ENCODE measurements around the gene ITPKB.
"Not testable (repeated sequence)": the region's sequence is repeated elsewhere in the genome, so short reads cannot be mapped to it uniquely, and the experiment has no call there.

ITPKB gene

DNA sequence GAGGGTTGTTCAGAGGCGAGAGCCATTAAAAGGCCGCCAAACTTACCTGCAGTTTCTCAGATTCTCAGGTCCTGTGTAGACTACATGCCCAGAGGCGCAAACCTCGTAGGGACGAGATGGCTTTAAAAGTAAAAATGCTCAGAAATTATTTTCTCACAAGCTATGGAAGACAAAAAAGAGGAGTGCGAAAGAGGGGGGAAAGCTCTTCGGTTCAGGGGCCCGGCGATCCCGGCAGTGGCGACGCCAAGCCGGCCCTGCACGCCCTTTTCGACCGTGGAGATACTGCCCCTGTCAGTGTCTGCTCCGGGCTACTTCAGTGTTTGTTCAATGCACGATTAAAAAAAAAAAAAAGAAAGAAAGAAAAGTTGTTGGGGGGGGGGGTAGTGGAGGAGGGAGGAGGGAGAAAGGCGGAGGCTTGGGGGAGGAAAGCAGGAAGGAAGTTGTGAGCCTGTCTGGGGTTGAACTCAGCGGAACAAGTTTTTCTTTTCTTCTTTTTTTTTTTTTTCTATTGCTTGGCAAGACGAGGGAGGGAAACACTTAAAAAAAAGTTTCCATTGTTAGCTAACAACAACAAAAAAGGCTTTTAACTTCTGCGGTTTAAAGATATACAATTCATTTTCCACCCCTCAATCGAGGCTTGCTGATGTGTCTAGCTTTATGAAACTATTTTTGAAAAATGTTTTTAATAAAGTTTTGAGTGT, at the start of gene ITPKB:
Gene ITPKB, minus strand, starts transcription at position 288 of the 701 bp plus-strand sequence. CDS start 1,824 bp downstream, outside the sequence.
- DNase-seq = peak; percentile 76

DNA sequence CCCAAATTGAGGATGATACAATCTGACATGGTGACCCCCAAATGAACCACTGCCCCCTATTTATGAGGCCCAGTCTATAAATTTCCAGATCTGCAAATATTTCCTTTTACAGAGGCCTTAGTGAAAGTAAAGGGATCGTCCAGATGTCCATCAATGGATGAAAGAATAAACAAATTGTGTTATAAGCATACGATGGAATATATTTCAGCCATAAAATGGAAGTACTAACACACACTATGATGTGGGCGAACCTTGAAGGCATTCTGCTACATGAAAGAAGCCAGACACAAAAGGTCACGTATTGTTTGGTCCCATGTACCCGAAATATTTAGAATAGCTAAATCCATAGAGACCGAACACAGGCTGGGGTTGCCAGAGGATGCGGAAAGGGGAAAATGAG, 48.6 kb upstream of the ITPKB start:
- DNase-seq = no peak

DNA sequence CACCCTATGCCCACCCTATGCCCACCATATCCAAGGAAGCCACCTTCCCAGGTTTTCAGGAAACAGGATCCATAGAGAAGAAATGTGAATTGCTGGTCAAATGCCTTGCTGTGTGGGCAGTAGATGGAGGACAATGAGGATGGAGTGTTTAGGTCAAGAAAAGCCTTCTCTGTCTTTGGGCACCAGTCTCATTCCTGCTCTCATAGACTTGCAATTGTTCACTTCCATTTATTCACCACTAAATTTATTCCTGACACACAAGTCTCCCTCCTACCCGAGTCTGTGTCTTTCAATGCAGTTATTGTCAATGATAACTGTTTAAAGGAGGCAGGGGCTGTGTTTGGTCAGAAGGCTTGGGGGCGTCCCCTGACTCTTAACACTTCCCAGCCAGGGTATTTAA, 48.0 kb upstream of the ITPKB start:
- no peak for DNase-seq

DNA sequence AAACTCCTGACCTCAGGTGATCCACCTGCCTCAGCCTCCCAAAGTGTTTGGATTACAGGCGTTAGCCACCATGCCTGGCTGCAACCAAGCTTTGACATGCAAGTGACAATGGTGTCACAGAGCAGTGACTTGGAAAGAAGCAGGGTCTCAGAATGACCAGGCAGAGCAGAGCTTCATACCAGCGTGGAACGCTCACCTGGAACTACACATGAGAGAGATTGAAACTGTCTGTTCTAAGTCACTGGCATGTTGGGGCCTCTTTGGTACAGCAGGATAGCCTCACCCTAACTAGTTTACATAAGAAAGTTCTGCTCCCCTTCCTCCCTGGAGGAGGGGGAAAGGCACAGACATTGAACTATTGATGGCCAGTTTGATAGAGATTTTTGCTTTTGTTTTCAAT, 47.5 kb upstream of the ITPKB start:
- DNase-seq = no peak

DNA sequence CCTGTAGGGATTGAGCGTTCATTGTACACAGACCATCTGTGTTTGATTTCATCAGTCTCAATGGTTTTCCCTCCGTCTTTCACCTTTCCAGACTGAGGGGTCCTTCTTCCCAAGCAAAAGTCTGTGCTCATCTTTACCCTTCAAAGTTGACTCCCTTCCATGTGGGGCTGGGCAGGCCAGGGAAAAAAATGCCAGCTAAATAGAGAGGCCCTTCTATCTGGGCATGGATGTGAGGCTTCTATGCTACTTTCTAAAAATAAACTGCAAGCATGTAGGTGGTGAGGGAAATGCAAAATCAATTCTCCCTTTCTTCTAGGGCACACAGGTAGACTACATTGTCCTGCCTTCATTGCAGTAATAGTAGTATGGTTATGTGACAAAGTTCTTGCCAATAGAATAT, 46.7 kb upstream of the ITPKB start:
- DNase-seq = no peak

DNA sequence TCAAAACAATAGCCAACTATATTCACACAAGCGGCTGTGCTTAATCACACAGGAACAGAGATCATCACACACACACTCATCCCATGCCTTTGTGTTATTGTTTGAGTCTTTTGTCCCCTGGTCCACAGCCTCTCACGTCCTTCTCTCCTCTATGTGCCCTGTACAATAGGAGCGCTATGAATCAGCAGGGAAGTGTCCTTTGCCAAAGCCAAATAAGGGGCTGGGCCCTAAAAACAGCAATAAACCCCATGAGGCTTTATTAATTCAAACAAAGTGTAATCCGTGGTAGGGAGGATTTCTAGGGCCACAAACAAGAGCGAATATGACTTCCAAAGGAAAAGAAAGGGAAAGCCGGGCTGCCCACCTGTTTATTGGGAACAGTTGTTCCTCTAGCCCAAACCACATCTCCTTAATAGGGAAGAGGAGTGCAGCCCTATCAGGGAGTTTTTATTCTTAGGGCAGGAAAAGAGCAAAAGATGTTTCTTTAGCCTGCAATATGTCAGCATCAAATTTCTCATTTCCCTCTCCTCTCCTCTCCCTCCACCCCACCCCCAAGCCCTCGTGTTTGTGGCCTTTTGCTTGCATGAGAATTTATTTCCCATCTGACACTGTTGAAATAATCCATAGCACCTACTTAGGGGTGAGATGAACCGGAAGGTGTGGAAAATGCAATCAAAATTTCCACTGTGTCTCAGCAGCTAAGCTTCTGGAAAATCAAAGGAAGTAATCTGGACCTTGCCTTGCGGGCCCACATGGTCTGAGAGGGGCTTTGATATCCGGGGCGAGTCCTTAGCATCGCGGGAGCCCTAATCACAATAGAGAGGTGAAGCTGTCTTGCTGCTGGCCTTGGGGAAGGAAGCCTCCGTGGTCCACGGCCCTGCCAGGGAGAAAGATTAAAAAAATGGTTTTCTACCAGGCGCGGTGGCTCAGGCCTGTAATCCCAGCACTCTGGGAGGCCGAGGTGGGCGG, 45.3 kb upstream of the ITPKB start:
- DNase-seq = no peak

DNA sequence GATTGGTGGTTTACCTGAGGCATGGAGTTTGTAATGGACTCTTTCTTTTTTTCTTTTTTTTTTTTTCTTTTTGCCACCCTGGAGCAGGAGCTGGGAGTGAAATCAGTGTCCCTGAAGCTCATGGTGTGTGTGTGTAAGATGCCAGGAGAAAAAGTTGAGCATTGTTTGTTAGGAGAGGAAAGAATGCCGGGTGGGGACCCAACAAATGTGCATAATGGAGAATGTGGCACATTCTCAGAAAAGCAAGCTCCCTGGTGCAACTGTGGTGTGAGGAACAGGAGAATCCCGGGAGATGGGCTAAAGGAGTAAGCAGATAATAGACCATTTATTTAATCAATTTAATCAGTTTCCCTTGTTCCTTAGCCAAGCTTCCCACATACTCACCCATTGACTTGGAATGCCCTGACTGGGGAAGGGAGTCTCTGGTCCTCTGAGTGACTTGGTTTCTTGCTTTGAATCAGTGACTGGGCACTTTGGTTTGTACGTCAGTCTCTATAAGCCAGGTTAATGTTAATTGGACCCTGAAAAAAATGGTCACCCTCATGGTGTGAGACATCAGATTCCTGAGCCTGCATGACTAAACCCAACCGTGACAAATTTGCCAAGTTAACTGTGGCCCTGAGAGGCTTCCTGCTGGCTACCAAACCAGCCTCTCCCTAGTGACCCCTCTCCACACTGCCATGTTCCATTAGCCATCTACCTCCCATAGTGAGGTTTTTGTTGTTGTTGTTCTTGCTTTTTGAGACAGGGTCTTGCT, 43.9 kb upstream of the ITPKB start:
- DNase-seq = no peak

DNA sequence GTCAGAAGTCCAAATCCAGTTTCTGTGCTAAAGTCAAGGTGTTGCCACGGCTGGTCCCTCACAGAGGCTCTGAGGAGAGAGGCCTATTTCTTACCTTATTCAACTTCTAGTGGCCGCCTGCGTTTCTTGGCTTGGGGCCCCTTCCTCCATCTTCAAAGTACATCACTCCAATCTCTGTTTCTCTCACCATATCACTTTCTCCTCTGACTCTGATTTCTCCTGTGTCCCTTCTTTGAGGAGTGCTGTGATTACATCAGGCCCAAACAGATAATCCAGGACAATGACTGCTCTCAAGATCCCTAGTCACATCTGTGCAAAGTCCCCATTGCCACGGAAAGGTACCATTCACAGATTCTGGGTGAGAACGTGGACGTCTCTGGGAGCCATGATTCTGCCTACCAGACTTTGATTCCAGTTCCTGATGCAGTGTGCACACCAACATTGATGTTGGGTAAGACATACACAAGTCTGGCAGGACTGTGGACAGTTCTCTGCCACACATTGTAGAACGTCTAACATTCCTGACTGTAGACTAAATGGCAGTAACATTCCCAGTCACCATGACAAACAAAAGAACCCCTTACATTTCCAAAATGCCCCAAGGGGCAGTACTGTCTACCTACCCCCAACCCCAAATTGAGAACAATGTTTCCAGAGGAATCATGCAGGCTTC, 43.0 kb upstream of the ITPKB start:
- no peak for DNase-seq

DNA sequence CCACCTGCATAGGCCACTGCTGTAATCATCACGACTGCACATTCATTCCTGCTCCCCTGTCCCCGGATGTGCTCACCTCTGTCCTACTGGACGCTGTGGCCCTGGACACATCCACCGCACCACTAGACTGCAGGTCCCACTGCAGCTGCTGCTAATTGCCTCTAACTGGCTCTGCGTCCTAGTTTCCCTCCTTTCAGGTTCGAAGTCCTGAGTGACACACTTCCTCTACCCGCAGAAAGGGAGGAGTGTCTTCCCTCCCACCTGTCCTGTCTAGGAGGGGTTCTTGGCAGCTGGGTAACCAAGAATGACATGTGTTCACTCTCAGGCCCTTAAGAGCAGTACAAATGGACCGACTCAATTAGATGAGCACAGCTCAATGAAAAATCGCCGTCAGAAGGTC, 40.5 kb upstream of the ITPKB start:
- DNase-seq = no peak

DNA sequence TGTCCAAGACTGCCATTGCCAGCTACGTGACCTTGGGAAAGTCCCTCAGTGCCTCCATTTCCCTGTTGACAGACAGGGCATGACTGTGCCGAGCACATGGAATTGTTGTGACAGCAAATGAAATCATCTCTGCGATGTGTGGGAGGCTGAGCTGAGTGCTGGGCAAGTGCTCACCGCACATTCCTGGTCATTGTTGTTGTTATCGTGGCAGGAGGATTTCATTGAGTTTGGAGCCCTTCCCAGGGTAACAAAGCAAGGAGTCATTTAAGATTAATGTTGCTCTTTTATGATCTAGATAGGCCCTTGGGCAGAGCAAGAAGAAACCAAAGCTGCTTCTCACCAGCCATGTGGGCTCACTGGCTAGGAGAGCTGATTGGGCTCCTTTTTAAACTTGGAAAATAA, 39.6 kb upstream of the ITPKB start:
- no peak for DNase-seq

DNA sequence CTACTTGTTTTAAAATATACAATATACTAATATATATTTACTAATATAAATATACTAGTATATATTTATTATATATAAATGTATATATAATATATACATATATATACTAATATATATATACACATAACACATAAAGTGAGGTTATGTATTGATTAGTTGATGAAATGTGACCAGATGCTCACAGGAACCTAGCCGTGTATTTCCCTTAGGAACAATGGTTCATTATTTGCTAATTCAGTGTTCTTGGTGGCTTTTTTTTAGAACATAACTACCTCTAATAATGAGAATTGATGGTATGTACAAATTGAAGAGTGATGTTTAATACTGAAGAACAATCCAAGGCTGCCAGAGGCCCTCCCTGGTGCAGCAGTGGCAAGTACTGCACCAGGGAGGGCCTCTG, 37.9 kb upstream of the ITPKB start:
- DNase-seq = no peak

DNA sequence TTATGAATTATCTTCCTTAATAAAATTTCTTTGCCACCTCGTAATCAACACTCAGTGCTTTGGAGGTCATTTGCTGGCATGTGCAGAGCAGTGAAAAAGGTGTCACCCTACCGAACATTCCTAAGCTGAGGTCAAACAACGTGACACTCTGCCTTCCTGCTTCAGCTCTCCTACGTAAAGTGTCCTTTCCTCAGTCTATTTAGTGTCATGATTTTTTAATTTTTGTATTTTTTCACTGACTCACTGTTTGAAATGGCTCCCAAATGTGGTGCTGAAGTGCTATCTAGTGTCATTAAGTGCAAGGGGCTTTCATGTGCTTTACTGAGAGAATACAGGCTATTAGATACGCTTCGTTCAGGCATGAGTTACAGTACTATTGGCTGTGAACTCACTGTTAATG, 37.0 kb upstream of the ITPKB start:
- no peak for DNase-seq

DNA sequence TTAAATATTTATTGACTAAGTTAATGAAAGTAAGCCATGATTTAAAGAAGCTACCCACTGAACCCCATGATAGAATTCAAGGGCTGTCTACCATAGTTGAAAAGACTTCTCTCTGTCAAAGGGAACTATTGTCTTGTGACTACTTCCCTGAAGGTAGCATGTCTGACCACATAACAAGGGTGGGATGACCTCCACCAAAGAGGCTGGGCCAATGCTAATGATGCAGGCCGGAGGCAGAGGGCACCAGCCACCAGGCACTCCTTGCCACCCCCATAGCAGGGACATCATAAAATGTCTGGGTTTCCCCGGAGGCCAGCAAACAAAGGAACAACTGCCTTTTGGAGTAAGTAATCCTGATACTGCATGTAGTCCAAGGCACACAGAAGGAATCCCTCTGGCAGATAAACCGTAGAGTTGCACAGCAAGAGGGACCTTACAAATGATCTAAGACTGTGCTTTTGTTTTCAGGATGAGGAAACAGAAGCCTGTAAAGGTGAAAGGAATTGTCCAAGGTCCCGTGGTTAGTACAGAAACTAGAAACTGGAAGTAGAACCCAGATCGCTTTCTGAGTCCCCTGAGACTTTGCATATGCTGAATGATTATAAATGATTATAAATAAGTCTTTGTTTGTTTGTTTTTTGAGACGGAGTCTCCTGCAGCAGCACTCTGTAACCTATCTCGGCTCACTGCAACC, 33.5 kb upstream of the ITPKB start:
- no peak for DNase-seq

DNA sequence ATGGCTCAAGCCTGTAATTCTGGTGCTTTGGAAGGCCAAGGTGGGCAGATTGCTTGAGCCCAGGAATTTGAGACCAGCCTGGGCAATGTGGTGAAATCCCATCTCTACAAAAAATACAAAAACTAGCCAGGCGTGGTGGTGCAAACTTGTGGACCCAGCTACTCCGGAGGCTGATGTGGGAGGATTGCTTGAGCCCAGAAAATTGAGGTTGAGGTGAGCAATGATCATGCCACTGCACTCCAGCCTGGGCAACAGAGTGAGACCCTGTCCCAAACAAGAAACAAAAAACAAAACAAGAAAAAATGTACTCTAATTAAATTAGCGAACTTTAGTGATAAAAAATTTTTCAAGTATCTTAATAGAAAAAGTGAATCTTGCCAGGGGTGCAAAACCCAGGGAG, 28.1 kb upstream of the ITPKB start:
- not testable (repeated sequence) for DNase-seq

DNA sequence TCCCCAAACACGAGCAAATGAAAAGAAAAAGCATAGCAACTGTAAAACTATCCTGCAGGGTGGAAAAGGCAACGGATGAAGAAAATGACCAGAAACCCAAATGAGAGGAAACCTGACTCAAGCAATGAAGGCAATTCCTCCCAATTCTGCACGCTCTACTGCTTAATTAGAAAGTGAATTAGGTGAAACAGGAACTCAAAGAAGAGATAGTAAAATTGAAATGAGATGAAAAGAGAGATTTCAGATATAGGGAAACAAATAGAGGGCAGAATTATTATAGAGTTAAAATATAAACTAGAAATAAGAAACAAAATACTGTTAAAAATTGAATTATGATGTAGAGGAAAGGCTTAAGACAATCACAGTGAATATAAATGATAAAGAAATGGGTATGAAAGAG, 27.5 kb upstream of the ITPKB start:
- DNase-seq = no peak

DNA sequence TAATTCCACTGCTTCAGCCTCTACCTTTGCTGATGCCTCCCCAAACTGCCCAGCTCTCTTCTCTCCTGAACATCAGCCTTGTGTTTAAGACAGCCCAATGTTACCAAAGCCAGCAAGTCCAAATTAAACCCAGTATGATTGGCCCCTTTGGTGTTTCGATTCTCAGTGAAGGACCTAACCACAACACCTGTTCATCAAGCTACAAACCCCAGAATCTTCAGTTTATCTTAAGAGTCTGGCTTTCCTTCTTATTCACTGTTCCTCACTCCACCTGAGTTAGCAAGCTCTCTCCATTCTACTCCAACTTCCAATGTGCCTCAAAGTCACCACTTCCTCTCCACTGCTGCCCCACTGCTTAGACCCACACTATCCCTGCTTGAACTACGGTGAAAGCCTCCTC, 25.5 kb upstream of the ITPKB start:
- peak; percentile 44 for DNase-seq

DNA sequence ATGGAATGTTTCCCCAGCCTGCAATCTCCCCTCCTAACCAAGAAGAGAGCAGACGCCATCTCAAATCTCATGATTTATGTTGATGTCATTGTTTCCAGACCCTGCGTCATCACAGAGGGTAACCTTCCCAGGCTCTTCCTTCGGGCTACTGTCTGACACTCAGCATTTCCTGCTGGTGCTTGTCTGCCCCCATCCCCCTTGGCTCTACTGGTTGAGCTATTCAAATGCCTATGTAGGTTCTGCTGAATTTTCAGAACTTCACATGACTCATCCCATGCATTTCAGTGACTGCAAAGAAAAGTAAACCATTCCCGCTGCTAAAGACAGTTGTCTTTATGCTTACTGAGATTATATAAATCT, 24.8 kb upstream of the ITPKB start:
- no peak for DNase-seq

DNA sequence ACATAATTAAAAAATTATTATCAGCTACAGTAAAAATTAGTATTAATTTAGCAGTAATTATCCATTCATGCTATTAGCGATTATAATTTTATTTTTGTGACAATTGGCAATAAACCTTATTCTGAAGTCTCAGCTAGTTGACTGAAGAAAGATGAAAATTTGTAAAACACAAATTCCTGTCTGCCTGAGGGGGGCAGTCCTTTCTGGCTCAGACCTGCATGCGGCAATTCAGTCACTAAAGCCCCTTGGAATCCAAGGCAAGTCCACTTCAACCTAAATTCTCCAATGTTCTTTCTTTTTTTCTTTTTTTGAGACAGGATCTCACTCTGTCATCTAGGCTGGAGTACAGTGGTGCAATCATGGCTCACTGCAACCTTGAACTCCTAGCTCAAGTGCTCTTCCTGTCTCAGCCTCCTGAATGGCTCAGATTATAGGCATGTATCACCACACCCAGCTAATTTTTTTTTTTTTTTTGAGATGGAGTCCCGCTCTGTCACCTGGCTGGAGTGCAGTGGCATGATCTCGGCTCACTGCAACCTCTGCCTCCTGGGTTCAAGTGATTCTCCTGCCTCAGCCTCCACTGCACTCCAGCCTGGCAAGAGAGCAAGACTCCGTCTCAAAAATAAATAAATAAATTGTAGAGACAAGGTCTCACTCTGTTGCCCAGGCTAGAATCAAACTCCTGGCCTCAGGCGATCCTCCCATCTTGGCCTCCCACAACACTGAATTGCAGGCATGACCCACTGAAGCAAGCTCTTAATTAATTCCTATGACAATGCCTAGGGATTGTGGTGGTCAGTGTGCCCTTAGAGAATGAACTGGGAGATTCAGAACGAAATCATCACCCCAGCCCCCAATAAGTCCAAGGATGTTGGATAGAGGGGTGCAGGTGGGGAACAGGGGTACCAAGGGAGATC, 24.2 kb upstream of the ITPKB start:
- no peak for DNase-seq

DNA sequence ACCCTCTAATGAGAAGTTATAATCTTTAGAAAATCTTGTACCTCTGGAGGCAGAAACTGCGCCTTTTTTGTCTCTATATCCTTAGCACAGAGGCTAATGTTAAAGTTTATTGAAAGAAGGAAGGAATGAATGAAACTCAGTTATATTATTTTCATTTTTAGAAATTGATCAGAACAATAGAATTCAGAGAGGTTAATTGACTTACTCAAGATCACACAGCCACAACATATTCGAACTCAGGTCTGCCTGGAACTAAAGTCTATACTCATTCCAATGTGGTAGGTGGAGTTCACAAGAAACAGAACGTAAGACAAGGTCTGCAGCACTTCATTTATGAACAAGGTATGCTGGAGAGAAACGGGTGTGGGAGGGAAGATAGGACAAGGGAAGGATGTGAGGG, 23.0 kb upstream of the ITPKB start:
- no peak for DNase-seq

DNA sequence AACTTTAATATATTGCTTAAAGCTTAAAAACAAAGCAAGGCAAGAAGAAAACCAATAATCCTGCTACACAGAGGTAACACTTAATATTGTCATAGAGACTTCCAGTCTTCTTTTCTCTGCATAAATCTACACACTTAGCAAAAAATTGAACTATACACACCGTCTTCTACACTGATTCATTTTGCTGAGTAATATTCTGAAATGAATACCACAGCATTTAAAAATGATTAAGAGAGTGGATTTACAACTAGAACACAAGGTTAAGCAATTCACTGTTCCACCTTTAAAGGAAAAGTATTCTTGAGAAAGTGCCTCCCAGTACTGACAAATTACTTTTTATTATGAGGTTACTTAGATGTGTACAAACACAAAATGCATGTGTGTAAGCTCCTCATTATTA, 22.2 kb upstream of the ITPKB start:
- no peak for DNase-seq

All from activated CD8-positive, alpha-beta memory T cell treated with anti-CD3 and anti-CD28 coated beads, Interleukin-2, amount 50 U/mL, for 48 hours (primary cell).